ENCODE results near the gene IQCF2.

Gene IQCF2

DNA sequence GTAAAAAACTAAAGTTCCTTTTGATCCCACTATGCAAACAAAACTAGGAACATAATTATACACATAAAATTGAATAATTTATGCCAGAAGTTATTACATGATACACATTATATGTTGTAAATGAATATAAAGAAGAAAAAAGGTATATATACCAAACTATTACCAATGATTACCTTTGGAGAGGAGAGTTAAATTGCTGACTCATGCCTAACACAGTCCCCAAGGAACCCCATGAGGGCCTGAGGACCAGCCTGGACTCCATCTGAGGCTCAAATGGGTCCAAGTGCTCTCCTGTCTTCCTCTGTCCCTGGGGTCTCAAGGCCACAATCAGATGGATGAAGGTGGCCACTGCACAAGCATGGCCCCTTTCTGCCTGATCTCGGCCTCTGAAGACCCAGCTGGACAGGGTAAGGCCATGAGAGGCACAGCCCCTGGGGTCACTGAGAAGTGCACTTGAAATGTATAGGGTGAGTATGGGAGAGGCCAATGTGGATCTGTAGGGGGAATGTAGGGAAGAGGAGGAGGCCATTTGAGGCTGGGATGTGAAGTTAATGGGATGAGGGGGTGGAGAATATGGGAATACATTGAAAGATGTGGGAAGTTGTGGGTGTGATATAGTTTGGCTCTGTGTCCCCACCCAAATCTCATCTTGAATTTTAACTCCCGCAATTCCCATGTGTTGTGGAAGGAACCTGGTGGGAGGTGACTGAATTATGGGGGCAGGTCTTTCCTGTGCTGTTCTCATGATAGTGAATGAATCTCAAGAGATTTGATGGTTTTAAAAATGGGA is 42.8 kb downstream of the IQCF2 start:
- in situ Hi-C loops (cut with MboI; ENCODE audit: low pct_unique_long_range_greater_than_20kb, low sequenced_read_pairs, unreplicated experiment): no loop called here
- TF ChIP-seq, protein P1, sequence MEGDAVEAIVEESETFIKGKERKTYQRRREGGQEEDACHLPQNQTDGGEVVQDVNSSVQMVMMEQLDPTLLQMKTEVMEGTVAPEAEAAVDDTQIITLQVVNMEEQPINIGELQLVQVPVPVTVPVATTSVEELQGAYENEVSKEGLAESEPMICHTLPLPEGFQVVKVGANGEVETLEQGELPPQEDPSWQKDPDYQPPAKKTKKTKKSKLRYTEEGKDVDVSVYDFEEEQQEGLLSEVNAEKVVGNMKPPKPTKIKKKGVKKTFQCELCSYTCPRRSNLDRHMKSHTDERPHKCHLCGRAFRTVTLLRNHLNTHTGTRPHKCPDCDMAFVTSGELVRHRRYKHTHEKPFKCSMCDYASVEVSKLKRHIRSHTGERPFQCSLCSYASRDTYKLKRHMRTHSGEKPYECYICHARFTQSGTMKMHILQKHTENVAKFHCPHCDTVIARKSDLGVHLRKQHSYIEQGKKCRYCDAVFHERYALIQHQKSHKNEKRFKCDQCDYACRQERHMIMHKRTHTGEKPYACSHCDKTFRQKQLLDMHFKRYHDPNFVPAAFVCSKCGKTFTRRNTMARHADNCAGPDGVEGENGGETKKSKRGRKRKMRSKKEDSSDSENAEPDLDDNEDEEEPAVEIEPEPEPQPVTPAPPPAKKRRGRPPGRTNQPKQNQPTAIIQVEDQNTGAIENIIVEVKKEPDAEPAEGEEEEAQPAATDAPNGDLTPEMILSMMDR (IDR thresholded peaks at IDR 0.05; ENCODE audit: extremely low read depth, insufficient read depth, missing control alignments): no peak
- no peak for DNase-seq (ENCODE audit: low spot score)

DNA sequence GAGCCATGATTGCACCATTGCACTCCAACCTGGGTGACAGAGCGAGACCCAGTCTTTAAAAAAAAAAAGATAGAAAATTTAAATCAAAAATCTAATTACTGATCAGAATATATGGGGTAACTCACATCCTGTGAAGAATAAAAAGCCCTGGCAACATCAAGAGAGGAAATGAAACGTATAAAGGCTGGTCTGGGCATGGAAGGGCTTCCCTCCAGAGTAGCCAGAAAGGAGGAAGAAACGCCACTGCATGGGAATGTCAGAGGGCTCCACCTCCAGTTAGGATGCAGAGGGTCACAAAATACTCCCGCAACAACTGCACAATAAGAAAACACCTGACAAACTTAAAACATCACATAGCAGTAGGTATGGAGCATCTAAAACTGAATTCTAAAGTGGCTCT is 46.6 kb downstream of the IQCF2 start:
- no peak for DNase-seq (ENCODE audit: low spot score)
- in situ Hi-C loops (cut with MboI; ENCODE audit: low pct_unique_long_range_greater_than_20kb, low sequenced_read_pairs, unreplicated experiment): no loop called here

More for the DNA sequence above, 46.6 kb downstream of the IQCF2 start:
- TF ChIP-seq, protein P1 (IDR thresholded peaks at IDR 0.05; ENCODE audit: extremely low read depth, insufficient read depth, missing control alignments): no peak

Measured in GM13977 (cell line).